Caco-2 (cell line): Measurements from ENCODE around the gene BCL7B. TPM values are rescaled to one million over a fixed set of nuclear protein-coding genes. Genes with fewer than 3 reads are reported as not detected.

ENCODE experiments used
- Bru-seq: library from RNA; stranded (reverse); fragments of 400-500 nt; gene quantifications from one replicate; lab custom pipeline; 2021; lab: Mats Ljungman, UMichigan
- BruChase-seq, 2 experiments: library from RNA; stranded (reverse); fragments of 400-500 nt; gene quantifications; one replicate each; lab custom pipeline; 2021; lab: Mats Ljungman, UMichigan
- BruUV-seq: library from RNA; stranded (reverse); fragments of 400-500 nt; replicated peaks from 2 replicates; lab custom pipeline; 2021; lab: Mats Ljungman, UMichigan
- CTCF ChIA-PET: fragments of 300-600 bp; sonication (Branson Sonifier 250); formaldehyde crosslinking; loops from one replicate; lab custom pipeline; 2022; ENCODE audit warnings: antibody characterized with exemption; lab: Charles Lee
- POLR2A ChIA-PET: fragments of 300-600 bp; sonication (Branson Sonifier 250); formaldehyde crosslinking; loops from one replicate; lab custom pipeline; 2022; ENCODE audit warnings: antibody characterized with exemption; lab: Charles Lee
- DNase-seq, 2 experiments: peaks; one replicate each; pipeline versions ENCODE4 v3.0.0 to v3.0.0-alpha.2; 2020 to 2022
- H3K27me3 ChIP-seq: replicated peaks from 2 replicates; pipeline ENCODE4 v1.6.0; 2011; ENCODE audit warnings: low read length; ENCODE audit not compliant: control insufficient read depth, insufficient read depth
- H3K36me3 ChIP-seq: 2 replicates; pipeline ENCODE4 v1.5.1; 2011; ENCODE audit warnings: low read length; ENCODE audit not compliant: control insufficient read depth, insufficient read depth
- H3K4me1 ChIP-seq: fragments of 250-450 bp; sonication (Bioruptor Pico); 2 replicates; pipeline ENCODE4 v1.5.1; 2020; ENCODE audit warnings: mild to moderate bottlenecking
- H3K4me3 ChIP-seq: 2 replicates; pipeline ENCODE4 v1.5.1; 2011; ENCODE audit warnings: low read depth, mild to moderate bottlenecking, control low read depth, low read length
- H3K9me3 ChIP-seq: fragments of 250-450 bp; sonication (Bioruptor Pico); 2 replicates; pipeline ENCODE4 v1.5.1; 2020; ENCODE audit warnings: mild to moderate bottlenecking, moderate library complexity
- H3K27ac Mint-ChIP-seq: one replicate; pipeline ENCODE4 v1.8.0; 2022; ENCODE audit warnings: mixed read lengths; ENCODE audit not compliant: unreplicated experiment
- H3K27me3 Mint-ChIP-seq: one replicate; pipeline ENCODE4 v1.8.0; 2022; ENCODE audit warnings: mixed read lengths; ENCODE audit not compliant: insufficient read depth, unreplicated experiment
- H3K36me3 Mint-ChIP-seq: one replicate; pipeline ENCODE4 v1.8.0; 2022; ENCODE audit warnings: mild to moderate bottlenecking, mixed read lengths; ENCODE audit not compliant: insufficient read depth, unreplicated experiment
- H3K4me1 Mint-ChIP-seq: one replicate; pipeline ENCODE4 v1.8.0; 2022; ENCODE audit warnings: low read depth, mixed read lengths; ENCODE audit not compliant: unreplicated experiment
- H3K4me3 Mint-ChIP-seq: one replicate; pipeline ENCODE4 v1.8.0; 2022; ENCODE audit warnings: mild to moderate bottlenecking, moderate library complexity, mixed read lengths; ENCODE audit not compliant: unreplicated experiment
- H3K9me3 Mint-ChIP-seq: one replicate; pipeline ENCODE4 v1.8.0; 2022; ENCODE audit warnings: mixed read lengths; ENCODE audit not compliant: unreplicated experiment
- CTCF ChIP-seq, 2 experiments: fragments of 200-600 bp in 1 of 2; IDR thresholded peaks; 1 replicate in 1 of 2; 2 replicates in 1 of 2; pipeline versions ENCODE4 v1.5.1 to v1.8.0; 2011 to 2022; ENCODE audit warnings: antibody characterized with exemption in 1 of 2, control low read depth in 1 of 2, inconsistent platforms in 1 of 2, low read depth in 1 of 2, low read length in 1 of 2, mild to moderate bottlenecking in 1 of 2, moderate library complexity in 1 of 2; ENCODE audit not compliant: insufficient read depth in 1 of 2, severe bottlenecking in 1 of 2, unreplicated experiment in 1 of 2
- intact Hi-C: fragments of 100-400 bp; cut with micrococcal nuclease; formaldehyde crosslinking; loops from one replicate; pipeline ENCODE4 v1.10.0; 2022; ENCODE audit not compliant: unreplicated experiment
- long read RNA-seq: library from polyadenylated mRNA; stranded (forward); transcript quantifications from one replicate; pipeline ENCODE4 v2.0.0, GENCODE V29; 2022
- total RNA-seq: library from RNA; stranded (reverse); gene quantifications from 2 replicates; pipeline ENCODE4 v1.2.3, GENCODE V29; 2022

Gene BCL7B
- total RNA-seq = 74.5 and 74.6 TPM in 2 replicates
- Bru-seq, nascent RNA = percentile 78 among the genes with signal in this experiment
- percentile 79 among the genes with signal in this experiment for BruChase-seq, experiment 1, labeled RNA remaining after a 2-hour chase
- percentile 82 among the genes with signal in this experiment for BruChase-seq, experiment 2, labeled RNA remaining after a 6-hour chase
- long read RNA-seq, transcript BCL7B-201 (6 exons, 1,975 nt) = major isoform, 163 of 200 reads
- long read RNA-seq, transcript BCL7B-210 (6 exons, 1,638 nt) = minor isoform, 8 of 200 reads
- long read RNA-seq, transcript BCL7B-205 (5 exons, 887 nt) = minor isoform, 6 of 200 reads
- long read RNA-seq, transcript BCL7B-206 (7 exons, 985 nt) = minor isoform, 8 of 200 reads
- long read RNA-seq, partial matches to known transcripts = 2 of 200 reads
- long read RNA-seq, other reads (novel, unspliced or antisense) = 10 of 200 reads

GRCh38 chr7:73557397-73558257, at the start of gene BCL7B:
Gene BCL7B (minus strand): TSS chr7:73557690. CDS start chr7:73557578, 112 bp downstream.
- H3K4me3 Mint-ChIP-seq = peak within 1 kb of the TSS; percentile 96
- peak within 1 kb of the TSS; percentile 98 for H3K4me3 ChIP-seq
- H3K36me3 Mint-ChIP-seq = peaks cover 50% of the 10 kb centered on the region
- ChIA-PET CTCF (no interaction called here), POLR2A (interaction anchor here (1.0 to 1.9 kb wide), 4 partner anchors 10 to 36 kb away, joined by 3 to 24 read pairs (median 10); partner anchors contain the start of genes BAZ1B and TBL2)
- H3K9me3 Mint-ChIP-seq = no peaks in the 10 kb centered on the region
- peaks cover 10% of the 10 kb centered on the region; the same call in 1 of the 2 replicates for H3K4me1 ChIP-seq
- H3K27me3 Mint-ChIP-seq = no peaks in the 10 kb centered on the region
- intact Hi-C loops = loop anchor here (1.0 kb wide), 2 partner anchors 21 to 35 kb away; partner anchors contain the start of genes BAZ1B and TBL2
- H3K27me3 ChIP-seq = no peaks in the 10 kb centered on the region
- H3K27ac Mint-ChIP-seq = peak within 1 kb of the TSS; percentile 99
- peak; percentile 92 to 93 for DNase-seq
- TSS peak; percentile 89 for BruUV-seq
- TF ChIP-seq CTCF (IDR thresholded peaks at IDR 0.05; ENCODE audit: insufficient read depth in 1 of 2, low read depth in 1 of 2, low read length in 1 of 2, severe bottlenecking in 1 of 2, unreplicated experiment in 1 of 2) = no peak
- H3K4me1 Mint-ChIP-seq = peaks cover 11% of the 10 kb centered on the region
- no peaks in the 10 kb centered on the region for H3K9me3 ChIP-seq
- H3K36me3 ChIP-seq = no peaks in the 10 kb centered on the region

- TF ChIP-seq CTCF (IDR thresholded peaks at IDR 0.05; ENCODE audit: insufficient read depth in 1 of 2, low read depth in 1 of 2, low read length in 1 of 2, severe bottlenecking in 1 of 2, unreplicated experiment in 1 of 2) = no peak
- intact Hi-C loops = no loop called here
- no TSS peak for BruUV-seq
- no peak overlapping the region for H3K4me3 Mint-ChIP-seq
- no peaks in the 10 kb centered on the region for H3K9me3 Mint-ChIP-seq
- H3K27me3 Mint-ChIP-seq = no peaks in the 10 kb centered on the region
- no peaks in the 10 kb centered on the region for H3K9me3 ChIP-seq
- POLR2A ChIA-PET = no interaction called here
- CTCF ChIA-PET = interaction anchor here (2.0 kb wide), 1 partner anchor 120 kb away, joined by 17 read pairs; no protein-coding TSS in a partner anchor
- H3K27ac Mint-ChIP-seq = no peak overlapping the region
- H3K36me3 ChIP-seq = no peaks in the 10 kb centered on the region
- H3K36me3 Mint-ChIP-seq = peaks cover 10% of the 10 kb centered on the region
- no peak for DNase-seq
- no peaks in the 10 kb centered on the region for H3K27me3 ChIP-seq
- H3K4me1 ChIP-seq = 0 out of 2 replicates have a peak, but pooled peaks cover 4% of the 10 kb centered on the region
- peaks cover 7% of the 10 kb centered on the region for H3K4me1 Mint-ChIP-seq
- no peak overlapping the region for H3K4me3 ChIP-seq
Observed at GRCh38 chr7:73605601-73606220, 48.2 kb upstream of the BCL7B start.
